HepG2 (cell line): ENCODE data around the gene SRRT. TPM values are rescaled to one million over a fixed set of nuclear protein-coding genes. Genes with fewer than 3 reads are reported as not detected.

Source experiments
- MEIS2 ChIP-seq: sonication (generic); formaldehyde crosslinking; IDR thresholded peaks from 2 replicates; pipeline ENCODE4 v1.9.0; 2021; ENCODE audit warnings: mild to moderate bottlenecking, missing genetic modification reagents
- NCOA2 ChIP-seq: sonication (generic); formaldehyde crosslinking; IDR thresholded peaks from 2 replicates; pipeline ENCODE4 v1.8.0; 2022; ENCODE audit warnings: inconsistent platforms
- PAX8 ChIP-seq: sonication (generic); formaldehyde crosslinking; IDR thresholded peaks from 2 replicates; pipeline ENCODE4 v1.8.0; 2022; ENCODE audit warnings: mild to moderate bottlenecking, missing genetic modification reagents, borderline replicate concordance
- RBM22 ChIP-seq: fragments of 200-400 bp; formaldehyde crosslinking; optimal IDR thresholded peaks from 2 replicates; pipeline ENCODE3; 2017; ENCODE audit warnings: mild to moderate bottlenecking, low read length, moderate library complexity
- SP1 ChIP-seq, 2 experiments: fragments of 450-650 bp in 1 of 2; sonication (generic) in 1 of 2; formaldehyde crosslinking in 1 of 2; IDR thresholded peaks; 2 replicates each; pipeline versions ENCODE4 v1.4.0 to v1.6.1; 2016 to 2020; ENCODE audit warnings: missing genetic modification reagents in 1 of 2
- ZNF333 ChIP-seq: sonication (generic); formaldehyde crosslinking; IDR thresholded peaks from 2 replicates; pipeline ENCODE4 v1.4.0; 2020; ENCODE audit warnings: mild to moderate bottlenecking, missing genetic modification reagents, borderline replicate concordance
- ZNF383 ChIP-seq: sonication (generic); formaldehyde crosslinking; IDR thresholded peaks from 2 replicates; pipeline ENCODE4 v1.4.0; 2020; ENCODE audit warnings: missing genetic modification reagents, mild to moderate bottlenecking, borderline replicate concordance
- polyA plus RNA-seq, 8 experiments: library from polyadenylated mRNA; depleted of rRNA in 3 of 8; stranded (reverse) in 7 of 8; unstranded in 1 of 8; fragments of >200 nt; fragmentation: Illumina TruSeq in 4 of 8; extraction: Trizol in 4 of 8; gene quantifications; 2 replicates each; pipeline versions ENCODE4 v1.2.1 to v1.2.3, GENCODE V29; 2011 to 2016; ENCODE audit warnings: low read depth in 4 of 8, missing spikeins in 1 of 8, mixed read lengths in 1 of 8; ENCODE audit not compliant: insufficient read depth in 1 of 8
- total RNA-seq, 5 experiments: library from RNA; depleted of rRNA; stranded (reverse); fragments of >200 nt; fragmentation: Illumina TruSeq; extraction: Trizol; gene quantifications; 2 replicates each; pipeline ENCODE4 v1.2.3, GENCODE V29; 2016; ENCODE audit warnings: low read depth in 1 of 5
- TF ChIP-seq, protein P1 (sequence below): sonication (generic); formaldehyde crosslinking; IDR thresholded peaks from 2 replicates; pipeline ENCODE4 v1.5.0; 2020; ENCODE audit warnings: missing genetic modification reagents, mild to moderate bottlenecking, borderline replicate concordance
- TF ChIP-seq, protein P2 (sequence below): sonication (generic); formaldehyde crosslinking; IDR thresholded peaks from 2 replicates; pipeline ENCODE4 v1.9.0; 2021; ENCODE audit warnings: missing genetic modification reagents, borderline replicate concordance
- TF ChIP-seq, protein P3 (sequence below): sonication (generic); formaldehyde crosslinking; IDR thresholded peaks from 2 replicates; pipeline ENCODE4 v1.4.0; 2020; ENCODE audit warnings: mild to moderate bottlenecking, missing genetic modification reagents
- TF ChIP-seq, protein P4 (sequence below): IDR thresholded peaks from 2 replicates; pipeline ENCODE4 v1.6.1; 2016; ENCODE audit warnings: missing biosample characterization, missing genetic modification reagents, low read depth
- TF ChIP-seq, protein P5 (sequence below): sonication (generic); formaldehyde crosslinking; IDR thresholded peaks from 2 replicates; pipeline ENCODE4 v1.4.0; 2020; ENCODE audit warnings: missing genetic modification reagents
- TF ChIP-seq, protein P6 (sequence below): fragments of 450-650 bp; IDR thresholded peaks from 2 replicates; pipeline ENCODE4 v1.6.1; 2017
- TF ChIP-seq, protein P7 (sequence below): sonication (generic); formaldehyde crosslinking; IDR thresholded peaks from 2 replicates; pipeline ENCODE4 v1.8.0; 2022; ENCODE audit warnings: missing genetic modification reagents, mild to moderate bottlenecking, borderline replicate concordance
- TF ChIP-seq, protein P8 (sequence below): sonication (generic); formaldehyde crosslinking; IDR thresholded peaks from 2 replicates; pipeline ENCODE4 v1.4.0; 2020; ENCODE audit warnings: mild to moderate bottlenecking, missing genetic modification reagents

SRRT gene
- total and polyA plus RNA-seq, 2 of the 13 experiments (the other 11 are each of a cell fraction or from before 2014, with no cell fraction given) = 26.2 to 106 TPM

DNA sequence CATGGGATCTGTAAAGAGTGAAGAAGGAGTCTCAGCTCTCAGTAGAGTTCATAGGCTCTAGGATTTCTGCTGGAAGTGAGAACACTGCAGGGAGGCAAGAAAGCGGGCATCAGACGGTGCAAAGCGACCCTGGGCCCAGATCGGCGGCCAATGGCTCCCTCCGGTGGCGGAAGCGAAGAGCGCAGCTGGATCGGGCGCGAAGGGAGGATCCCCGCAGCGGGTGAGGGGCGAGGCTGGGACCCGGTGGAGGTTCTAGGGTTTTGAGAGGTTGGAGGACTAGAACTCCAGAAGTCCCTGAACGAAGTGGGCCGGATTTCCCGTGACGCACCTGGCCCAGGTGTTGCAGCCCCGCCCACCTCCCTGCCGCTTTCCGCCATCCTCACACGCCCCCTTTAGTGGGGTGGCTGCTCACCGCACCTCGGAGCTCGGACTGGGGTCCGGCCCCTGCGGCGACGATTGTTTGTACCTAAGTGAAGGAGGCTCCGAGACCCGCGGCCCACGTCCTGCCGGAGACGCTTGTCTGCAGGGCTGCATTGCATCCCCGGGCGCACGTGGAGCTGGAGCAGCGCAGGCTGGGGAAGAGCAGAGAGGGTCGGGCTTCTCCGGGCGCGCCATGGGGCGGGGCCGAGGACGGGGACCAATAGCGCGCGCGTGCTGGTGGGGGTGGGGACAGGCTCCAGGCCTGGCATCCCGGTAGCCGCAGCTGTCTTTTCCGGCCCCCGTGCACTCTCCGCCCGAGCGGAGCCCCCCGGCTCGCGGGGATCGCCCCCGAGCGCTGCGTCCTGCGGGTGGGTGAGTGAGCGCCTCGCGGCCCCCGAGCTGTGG, 22.6 kb upstream of the SRRT start, which contains the start of gene SLC12A9 (continued):
- TF ChIP-seq RBM22 = no peak
- TF ChIP-seq, protein P1, sequence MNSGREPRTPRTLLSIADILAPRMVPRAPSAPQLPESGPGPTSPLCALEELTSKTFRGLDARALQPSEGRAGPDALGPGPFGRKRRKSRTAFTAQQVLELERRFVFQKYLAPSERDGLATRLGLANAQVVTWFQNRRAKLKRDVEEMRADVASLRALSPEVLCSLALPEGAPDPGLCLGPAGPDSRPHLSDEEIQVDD (CRISPR knock-in tag) = no peak
- TF ChIP-seq, protein P2, sequence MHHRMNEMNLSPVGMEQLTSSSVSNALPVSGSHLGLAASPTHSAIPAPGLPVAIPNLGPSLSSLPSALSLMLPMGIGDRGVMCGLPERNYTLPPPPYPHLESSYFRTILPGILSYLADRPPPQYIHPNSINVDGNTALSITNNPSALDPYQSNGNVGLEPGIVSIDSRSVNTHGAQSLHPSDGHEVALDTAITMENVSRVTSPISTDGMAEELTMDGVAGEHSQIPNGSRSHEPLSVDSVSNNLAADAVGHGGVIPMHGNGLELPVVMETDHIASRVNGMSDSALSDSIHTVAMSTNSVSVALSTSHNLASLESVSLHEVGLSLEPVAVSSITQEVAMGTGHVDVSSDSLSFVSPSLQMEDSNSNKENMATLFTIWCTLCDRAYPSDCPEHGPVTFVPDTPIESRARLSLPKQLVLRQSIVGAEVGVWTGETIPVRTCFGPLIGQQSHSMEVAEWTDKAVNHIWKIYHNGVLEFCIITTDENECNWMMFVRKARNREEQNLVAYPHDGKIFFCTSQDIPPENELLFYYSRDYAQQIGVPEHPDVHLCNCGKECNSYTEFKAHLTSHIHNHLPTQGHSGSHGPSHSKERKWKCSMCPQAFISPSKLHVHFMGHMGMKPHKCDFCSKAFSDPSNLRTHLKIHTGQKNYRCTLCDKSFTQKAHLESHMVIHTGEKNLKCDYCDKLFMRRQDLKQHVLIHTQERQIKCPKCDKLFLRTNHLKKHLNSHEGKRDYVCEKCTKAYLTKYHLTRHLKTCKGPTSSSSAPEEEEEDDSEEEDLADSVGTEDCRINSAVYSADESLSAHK (CRISPR knock-in tag) = no peak
- TF ChIP-seq, protein P3, sequence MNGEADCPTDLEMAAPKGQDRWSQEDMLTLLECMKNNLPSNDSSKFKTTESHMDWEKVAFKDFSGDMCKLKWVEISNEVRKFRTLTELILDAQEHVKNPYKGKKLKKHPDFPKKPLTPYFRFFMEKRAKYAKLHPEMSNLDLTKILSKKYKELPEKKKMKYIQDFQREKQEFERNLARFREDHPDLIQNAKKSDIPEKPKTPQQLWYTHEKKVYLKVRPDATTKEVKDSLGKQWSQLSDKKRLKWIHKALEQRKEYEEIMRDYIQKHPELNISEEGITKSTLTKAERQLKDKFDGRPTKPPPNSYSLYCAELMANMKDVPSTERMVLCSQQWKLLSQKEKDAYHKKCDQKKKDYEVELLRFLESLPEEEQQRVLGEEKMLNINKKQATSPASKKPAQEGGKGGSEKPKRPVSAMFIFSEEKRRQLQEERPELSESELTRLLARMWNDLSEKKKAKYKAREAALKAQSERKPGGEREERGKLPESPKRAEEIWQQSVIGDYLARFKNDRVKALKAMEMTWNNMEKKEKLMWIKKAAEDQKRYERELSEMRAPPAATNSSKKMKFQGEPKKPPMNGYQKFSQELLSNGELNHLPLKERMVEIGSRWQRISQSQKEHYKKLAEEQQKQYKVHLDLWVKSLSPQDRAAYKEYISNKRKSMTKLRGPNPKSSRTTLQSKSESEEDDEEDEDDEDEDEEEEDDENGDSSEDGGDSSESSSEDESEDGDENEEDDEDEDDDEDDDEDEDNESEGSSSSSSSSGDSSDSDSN = peak; percentile 46
- TF ChIP-seq, protein P4, sequence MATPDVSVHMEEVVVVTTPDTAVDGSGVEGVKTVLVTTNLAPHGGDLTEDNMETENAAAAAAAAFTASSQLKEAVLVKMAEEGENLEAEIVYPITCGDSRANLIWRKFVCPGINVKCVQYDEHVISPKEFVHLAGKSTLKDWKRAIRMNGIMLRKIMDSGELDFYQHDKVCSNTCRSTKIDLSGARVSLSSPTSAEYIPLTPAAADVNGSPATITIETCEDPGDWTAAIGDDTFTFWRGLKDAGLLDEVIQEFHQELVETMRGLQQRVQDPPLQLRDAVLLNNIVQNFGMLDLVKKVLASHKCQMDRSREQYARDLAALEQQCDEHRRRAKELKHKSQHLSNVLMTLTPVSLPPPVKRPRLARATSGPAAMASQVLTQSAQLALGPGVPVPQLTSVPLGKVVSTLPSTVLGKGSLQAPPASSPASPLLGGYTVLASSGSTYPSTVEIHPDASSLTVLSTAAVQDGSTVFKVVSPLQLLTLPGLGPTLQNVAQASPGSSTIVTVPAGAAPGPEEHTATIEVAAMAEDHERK (CRISPR knock-in tag) = no peak
- TF ChIP-seq, protein P5, sequence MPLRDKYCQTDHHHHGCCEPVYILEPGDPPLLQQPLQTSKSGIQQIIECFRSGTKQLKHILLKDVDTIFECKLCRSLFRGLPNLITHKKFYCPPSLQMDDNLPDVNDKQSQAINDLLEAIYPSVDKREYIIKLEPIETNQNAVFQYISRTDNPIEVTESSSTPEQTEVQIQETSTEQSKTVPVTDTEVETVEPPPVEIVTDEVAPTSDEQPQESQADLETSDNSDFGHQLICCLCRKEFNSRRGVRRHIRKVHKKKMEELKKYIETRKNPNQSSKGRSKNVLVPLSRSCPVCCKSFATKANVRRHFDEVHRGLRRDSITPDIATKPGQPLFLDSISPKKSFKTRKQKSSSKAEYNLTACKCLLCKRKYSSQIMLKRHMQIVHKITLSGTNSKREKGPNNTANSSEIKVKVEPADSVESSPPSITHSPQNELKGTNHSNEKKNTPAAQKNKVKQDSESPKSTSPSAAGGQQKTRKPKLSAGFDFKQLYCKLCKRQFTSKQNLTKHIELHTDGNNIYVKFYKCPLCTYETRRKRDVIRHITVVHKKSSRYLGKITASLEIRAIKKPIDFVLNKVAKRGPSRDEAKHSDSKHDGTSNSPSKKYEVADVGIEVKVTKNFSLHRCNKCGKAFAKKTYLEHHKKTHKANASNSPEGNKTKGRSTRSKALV (CRISPR knock-in tag) = no peak
- no peak for TF ChIP-seq ZNF333 (CRISPR knock-in tag)
- TF ChIP-seq, protein P6, sequence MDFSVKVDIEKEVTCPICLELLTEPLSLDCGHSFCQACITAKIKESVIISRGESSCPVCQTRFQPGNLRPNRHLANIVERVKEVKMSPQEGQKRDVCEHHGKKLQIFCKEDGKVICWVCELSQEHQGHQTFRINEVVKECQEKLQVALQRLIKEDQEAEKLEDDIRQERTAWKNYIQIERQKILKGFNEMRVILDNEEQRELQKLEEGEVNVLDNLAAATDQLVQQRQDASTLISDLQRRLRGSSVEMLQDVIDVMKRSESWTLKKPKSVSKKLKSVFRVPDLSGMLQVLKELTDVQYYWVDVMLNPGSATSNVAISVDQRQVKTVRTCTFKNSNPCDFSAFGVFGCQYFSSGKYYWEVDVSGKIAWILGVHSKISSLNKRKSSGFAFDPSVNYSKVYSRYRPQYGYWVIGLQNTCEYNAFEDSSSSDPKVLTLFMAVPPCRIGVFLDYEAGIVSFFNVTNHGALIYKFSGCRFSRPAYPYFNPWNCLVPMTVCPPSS = no peak
- no peak for TF ChIP-seq SP1 (IDR thresholded peaks at IDR 0.05)
- TF ChIP-seq SP1 (CRISPR knock-in tag; IDR thresholded peaks at IDR 0.05) = peak; percentile 67
- no peak for TF ChIP-seq NCOA2 (CRISPR knock-in tag)
- TF ChIP-seq PAX8 (CRISPR knock-in tag) = no peak
- no peak for TF ChIP-seq ZNF383 (CRISPR knock-in tag)
- TF ChIP-seq, protein P7, sequence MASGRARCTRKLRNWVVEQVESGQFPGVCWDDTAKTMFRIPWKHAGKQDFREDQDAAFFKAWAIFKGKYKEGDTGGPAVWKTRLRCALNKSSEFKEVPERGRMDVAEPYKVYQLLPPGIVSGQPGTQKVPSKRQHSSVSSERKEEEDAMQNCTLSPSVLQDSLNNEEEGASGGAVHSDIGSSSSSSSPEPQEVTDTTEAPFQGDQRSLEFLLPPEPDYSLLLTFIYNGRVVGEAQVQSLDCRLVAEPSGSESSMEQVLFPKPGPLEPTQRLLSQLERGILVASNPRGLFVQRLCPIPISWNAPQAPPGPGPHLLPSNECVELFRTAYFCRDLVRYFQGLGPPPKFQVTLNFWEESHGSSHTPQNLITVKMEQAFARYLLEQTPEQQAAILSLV = no peak
- TF ChIP-seq MEIS2 (CRISPR knock-in tag) = no peak
- TF ChIP-seq, protein P8, sequence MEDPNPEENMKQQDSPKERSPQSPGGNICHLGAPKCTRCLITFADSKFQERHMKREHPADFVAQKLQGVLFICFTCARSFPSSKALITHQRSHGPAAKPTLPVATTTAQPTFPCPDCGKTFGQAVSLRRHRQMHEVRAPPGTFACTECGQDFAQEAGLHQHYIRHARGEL (CRISPR knock-in tag) = no peak
